Stimulated activated CD4-positive, alpha-beta T cell treated with anti-CD3 and anti-CD28 coated beads, Interleukin-12 subunit alpha, Interleukin-12 subunit beta, amount 100 ng/mL, for 4 hours (primary cell): Measurements from ENCODE around the gene JAG1.
"Not testable (repeated sequence)": the region's sequence is repeated elsewhere in the genome, so short reads cannot be mapped to it uniquely, and the experiment has no call there.

Source experiments
- DNase-seq: peaks from one replicate; pipeline ENCODE4 v3.0.0-alpha.2; 2020

The JAG1 gene

GRCh38 chr20:10605547-10606195, 68.1 kb downstream of the JAG1 start:
- DNase-seq: no peak

GRCh38 chr20:10604865-10605440, 68.8 kb downstream of the JAG1 start:
- DNase-seq: no peak

- DNase-seq: no peak
These were observed 69.6 kb downstream of the JAG1 start for GRCh38 chr20:10603971-10604864.

GRCh38 chr20:10603378-10603777, 70.4 kb downstream of the JAG1 start:
- DNase-seq: no peak

GRCh38 chr20:10602221-10602871, 71.5 kb downstream of the JAG1 start:
- no peak for DNase-seq

GRCh38 chr20:10597637-10598036, 76.2 kb downstream of the JAG1 start:
- DNase-seq: no peak

GRCh38 chr20:10596710-10597121, 77.1 kb downstream of the JAG1 start:
- no peak for DNase-seq

- DNase-seq: no peak
These were observed 77.8 kb downstream of the JAG1 start for GRCh38 chr20:10595985-10596384.

GRCh38 chr20:10595266-10595665, 78.5 kb downstream of the JAG1 start:
- DNase-seq: no peak

GRCh38 chr20:10594296-10594868, 79.4 kb downstream of the JAG1 start:
- no peak for DNase-seq

GRCh38 chr20:10591946-10592521, 81.8 kb downstream of the JAG1 start:
- no peak for DNase-seq

GRCh38 chr20:10590950-10591671, 82.7 kb downstream of the JAG1 start:
- no peak for DNase-seq

GRCh38 chr20:10590446-10590845, 83.4 kb downstream of the JAG1 start:
- DNase-seq: not testable (repeated sequence)
